Measurements from ENCODE around the gene UQCRQ. TPM values are rescaled to one million over a fixed set of nuclear protein-coding genes. Genes with fewer than 3 reads are reported as not detected.

UQCRQ gene
- total and polyA plus RNA-seq, 2 of the 13 experiments (the other 11 are each of a cell fraction or from before 2014, with no cell fraction given) = 257 to 575 TPM

GRCh38 chr5:132837868-132838267, 28.6 kb upstream of the UQCRQ start (continued):
- TF ChIP-seq GABPA (IDR thresholded peaks at IDR 0.05; ENCODE audit: low read depth, low read length) (no peak), GABPA (CRISPR knock-in tag; IDR thresholded peaks at IDR 0.05; ENCODE audit: low read depth) (peak; percentile 66), ATRX (CRISPR knock-in tag; IDR thresholded peaks at IDR 0.05; ENCODE audit: borderline replicate concordance) (no peak), NR1H2 (CRISPR knock-in tag; IDR thresholded peaks at IDR 0.05; ENCODE audit: borderline replicate concordance, low read depth) (no peak), HOXA3 (CRISPR knock-in tag; IDR thresholded peaks at IDR 0.05) (no peak; the same call in 1 of the 2 replicates), BCL6 (CRISPR knock-in tag; IDR thresholded peaks at IDR 0.05) (peak; percentile 94), ZNF674 (CRISPR knock-in tag; IDR thresholded peaks at IDR 0.05; ENCODE audit: low read depth) (no peak), RXRB (CRISPR knock-in tag; IDR thresholded peaks at IDR 0.05; ENCODE audit: borderline replicate concordance) (peak; percentile 95), RAD21 (CRISPR knock-in tag; IDR thresholded peaks at IDR 0.05) (no peak), ZNF230 (CRISPR knock-in tag; IDR thresholded peaks at IDR 0.05) (0 out of 2 replicates have a peak, but pooled peaks have one; percentile 25), GATAD2A (CRISPR knock-in tag; IDR thresholded peaks at IDR 0.05) (peak; percentile 68), ZNF546 (CRISPR knock-in tag; conservative IDR thresholded peaks at IDR 0.05) (no peak), KMT2A (CRISPR knock-in tag; IDR thresholded peaks at IDR 0.05) (no peak), ELF3 (CRISPR knock-in tag; IDR thresholded peaks at IDR 0.05) (peak; percentile 98), ATF6 (CRISPR knock-in tag; conservative IDR thresholded peaks at IDR 0.05) (no peak), ZNF777 (CRISPR knock-in tag; IDR thresholded peaks at IDR 0.05) (0 out of 2 replicates have a peak, but pooled peaks have one; percentile 22), ZSCAN25 (CRISPR knock-in tag; IDR thresholded peaks at IDR 0.05) (no peak), TEAD2 (CRISPR knock-in tag; IDR thresholded peaks at IDR 0.05) (no peak), KLF12 (CRISPR knock-in tag; IDR thresholded peaks at IDR 0.05; ENCODE audit: borderline replicate concordance) (no peak), PCBP1 (IDR thresholded peaks at IDR 0.05; ENCODE audit: borderline replicate concordance, low read depth, low read length) (no peak), ZNF7 (CRISPR knock-in tag; IDR thresholded peaks at IDR 0.05) (0 out of 2 replicates have a peak, but pooled peaks have one; percentile 15), KDM3A (CRISPR knock-in tag; IDR thresholded peaks at IDR 0.05; ENCODE audit: low read depth) (0 out of 2 replicates have a peak, but pooled peaks have one; percentile 66), PHF5A (CRISPR knock-in tag; IDR thresholded peaks at IDR 0.05; ENCODE audit: low read depth, unreplicated experiment) (no peak), ZNF407 (CRISPR knock-in tag; IDR thresholded peaks at IDR 0.05; ENCODE audit: not compliant biosample characterization) (no peak)
